ENCODE data around the gene UHRF1. TPM values are rescaled to one million over a fixed set of nuclear protein-coding genes. Genes with fewer than 3 reads are reported as not detected.
"Not testable (repeated sequence)": the region's sequence is repeated elsewhere in the genome, so short reads cannot be mapped to it uniquely, and the experiment has no call there.

UHRF1 gene
- 2.3 TPM for total RNA-seq
- long read RNA-seq, partial matches to known transcripts = 0 of 1 reads
- long read RNA-seq, other reads (novel, unspliced or antisense) = 1 of 1 reads

DNA sequence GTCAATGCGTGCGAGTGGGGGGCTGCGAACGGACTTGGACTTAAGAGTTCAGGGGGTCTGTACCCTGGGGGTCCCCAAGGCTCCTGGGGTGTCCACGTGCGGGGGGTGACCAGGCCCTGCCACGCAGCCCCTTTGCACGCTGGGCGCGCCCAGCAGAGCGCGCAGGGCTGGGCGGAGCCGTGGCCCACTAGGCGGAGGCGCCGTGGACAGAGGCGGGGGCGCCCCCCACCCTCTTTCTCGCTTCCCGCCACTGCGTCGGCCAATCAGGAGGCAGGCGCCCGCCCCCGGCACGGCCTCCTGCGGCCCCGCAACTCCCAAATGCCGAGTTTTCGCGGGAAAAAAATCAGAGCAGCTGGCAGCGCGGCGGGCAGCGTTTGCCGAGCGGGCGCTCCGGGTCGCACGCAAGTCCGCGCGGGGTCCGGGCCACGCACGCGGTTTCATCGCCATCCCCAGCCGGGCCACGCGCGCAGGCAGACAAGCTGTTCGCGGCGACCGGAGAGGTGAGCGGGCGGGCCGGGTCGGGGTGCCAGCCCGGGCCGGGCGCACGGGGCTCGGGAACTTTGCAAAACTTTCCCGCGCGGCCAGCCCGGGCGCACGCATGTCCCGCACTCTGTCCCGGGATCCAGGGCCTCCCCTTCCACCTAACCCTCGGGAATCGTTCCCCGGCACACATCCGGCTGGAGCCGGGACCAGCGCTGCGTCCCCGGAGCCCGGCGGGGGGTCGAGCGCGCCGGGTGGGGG is at the start of gene UHRF1:
TSS of gene UHRF1 (plus strand) at position 346 of the 741 bp plus-strand sequence. CDS start 1,385 bp downstream, outside the sequence.
- DNase-seq (ENCODE audit: missing footprints) (no peak), ATAC-seq (no peak)
- intact Hi-C loops (cut with DNase I) = no loop called here

DNA sequence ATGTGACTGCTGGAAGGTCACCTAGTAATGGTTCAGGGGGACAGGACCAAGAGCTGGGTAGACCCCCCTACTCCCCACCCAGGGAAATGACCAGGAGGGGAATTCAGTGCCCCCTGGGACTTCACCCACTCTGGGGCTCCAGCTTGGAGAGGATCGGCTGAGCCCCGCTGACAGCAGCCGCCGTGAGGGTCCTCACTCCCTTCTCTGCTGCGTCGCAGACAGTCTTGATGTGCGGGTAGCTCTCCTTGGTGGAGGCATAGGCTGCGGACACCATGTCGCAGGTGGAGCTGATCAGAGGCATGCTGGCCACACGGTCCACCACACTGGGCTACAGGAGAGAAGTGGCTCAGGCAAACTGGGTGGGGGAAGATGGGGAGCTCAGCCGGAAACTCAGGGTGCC is 49.6 kb upstream of the UHRF1 start:
- no peak for DNase-seq (ENCODE audit: missing footprints)
- intact Hi-C loops (cut with DNase I) = no loop called here
- no peak for ATAC-seq

DNA sequence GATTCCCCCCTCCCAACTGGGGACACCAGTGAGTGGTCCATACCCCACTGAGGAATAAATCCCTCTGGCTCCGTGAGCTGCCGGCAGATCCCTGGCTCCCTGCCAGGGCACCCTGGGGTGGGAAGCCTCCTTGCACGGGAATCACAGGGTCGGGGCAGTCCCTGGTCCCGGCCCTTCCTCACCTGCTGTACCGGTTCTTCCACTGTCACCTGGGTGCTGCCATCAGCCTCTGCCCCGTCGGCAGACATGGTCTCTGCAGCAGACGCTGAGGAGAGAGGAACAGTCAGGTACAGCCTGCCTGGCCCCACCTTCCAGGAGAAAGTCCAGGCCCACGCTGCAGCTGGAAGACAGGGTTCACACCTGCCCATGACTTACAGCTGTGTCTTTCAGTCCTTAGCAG is 48.2 kb upstream of the UHRF1 start:
- DNase-seq (ENCODE audit: missing footprints) (no peak), ATAC-seq (no peak)
- intact Hi-C loops (cut with DNase I) = no loop called here

DNA sequence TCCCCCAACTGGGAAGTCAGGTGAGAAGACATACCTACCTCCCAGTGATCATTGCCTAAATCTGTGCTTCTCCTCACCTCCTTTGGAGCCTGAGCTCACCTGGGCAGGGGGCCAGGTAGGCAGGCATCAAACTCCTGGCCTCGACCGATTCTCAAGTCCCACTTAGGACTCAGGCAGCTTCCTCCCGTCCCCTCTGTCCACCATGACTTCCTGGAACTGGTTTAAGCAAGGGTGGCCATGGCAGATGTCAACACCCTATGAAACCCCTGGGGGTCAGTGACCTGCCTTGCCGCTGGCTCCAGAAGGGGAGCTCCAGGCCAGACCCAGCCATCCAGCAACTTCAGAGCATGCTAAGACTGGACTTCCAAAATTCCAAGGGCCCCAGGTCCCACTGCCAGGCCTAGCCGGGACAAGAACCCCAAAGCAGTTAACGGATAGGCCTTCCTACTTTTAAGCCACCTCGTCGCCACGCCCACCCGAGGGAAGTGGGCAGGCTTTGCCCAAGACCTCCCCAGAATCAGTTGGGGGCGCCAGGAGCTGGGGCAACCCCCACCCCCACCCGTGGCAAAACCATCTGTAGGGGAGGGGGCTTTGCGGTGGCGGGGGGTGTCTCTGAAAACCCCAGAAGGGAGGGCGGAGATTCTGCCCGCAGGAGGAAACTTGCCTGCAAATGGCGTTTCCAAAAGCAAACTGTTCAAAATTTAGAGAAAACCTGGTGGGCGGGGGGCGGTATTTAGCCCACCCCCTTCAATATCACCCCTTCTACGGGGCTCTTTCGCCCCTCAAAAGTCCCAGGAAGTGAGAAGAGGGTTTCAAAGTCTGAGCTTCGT is 42.5 kb upstream of the UHRF1 start:
- intact Hi-C loops (cut with DNase I) = loop anchor here (5.0 kb wide), 1 partner anchor 100 kb away; the partner anchor contains the start of gene KDM4B
- ATAC-seq (peak; percentile 21), DNase-seq (ENCODE audit: missing footprints) (peak; percentile 83)

DNA sequence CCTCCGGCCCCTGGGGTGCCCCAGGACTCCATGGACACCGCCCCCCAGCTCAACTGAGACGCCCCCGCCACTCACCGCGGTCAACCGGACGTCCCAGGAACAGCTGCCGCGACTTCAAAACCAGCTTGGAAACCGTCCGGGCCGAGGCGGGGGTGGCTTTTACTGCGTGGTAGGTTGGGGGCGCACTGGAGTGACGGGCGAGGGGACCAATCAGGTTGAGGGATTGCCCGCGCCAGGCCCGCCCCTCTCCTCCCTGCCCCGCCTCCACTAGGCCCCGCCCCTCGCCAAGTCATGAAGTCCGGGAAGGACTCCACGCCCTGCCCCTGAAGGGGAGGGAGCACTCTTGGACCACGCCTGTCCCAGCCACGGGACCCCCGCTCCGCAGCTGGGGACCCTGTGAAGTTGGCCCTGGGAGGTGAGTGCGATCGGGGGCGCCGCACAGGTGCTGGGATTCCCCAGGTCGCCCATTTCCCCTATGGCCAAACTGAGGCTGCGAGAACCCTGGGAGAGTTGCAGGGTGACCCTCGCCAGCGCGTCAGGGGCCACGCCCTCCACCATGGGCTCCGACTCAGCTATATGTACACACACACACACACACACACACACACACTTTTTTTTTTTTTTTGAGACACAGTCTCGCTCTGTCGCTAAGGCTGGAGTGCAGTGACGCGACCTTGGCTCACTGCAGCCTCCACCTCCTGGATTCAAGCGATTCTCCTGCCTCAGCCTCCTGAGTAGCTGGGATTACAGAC is 41.6 kb upstream of the UHRF1 start, which contains the start of gene PLIN3:
TSS of gene PLIN3 (minus strand) at position 134 of the 752 bp plus-strand sequence. CDS start 6,273 bp downstream, outside the sequence.
- intact Hi-C loops (cut with DNase I) = loop anchor here (5.0 kb wide), 1 partner anchor 100 kb away; the partner anchor contains the start of gene KDM4B
- peak; percentile 99 for DNase-seq (ENCODE audit: missing footprints)

DNA sequence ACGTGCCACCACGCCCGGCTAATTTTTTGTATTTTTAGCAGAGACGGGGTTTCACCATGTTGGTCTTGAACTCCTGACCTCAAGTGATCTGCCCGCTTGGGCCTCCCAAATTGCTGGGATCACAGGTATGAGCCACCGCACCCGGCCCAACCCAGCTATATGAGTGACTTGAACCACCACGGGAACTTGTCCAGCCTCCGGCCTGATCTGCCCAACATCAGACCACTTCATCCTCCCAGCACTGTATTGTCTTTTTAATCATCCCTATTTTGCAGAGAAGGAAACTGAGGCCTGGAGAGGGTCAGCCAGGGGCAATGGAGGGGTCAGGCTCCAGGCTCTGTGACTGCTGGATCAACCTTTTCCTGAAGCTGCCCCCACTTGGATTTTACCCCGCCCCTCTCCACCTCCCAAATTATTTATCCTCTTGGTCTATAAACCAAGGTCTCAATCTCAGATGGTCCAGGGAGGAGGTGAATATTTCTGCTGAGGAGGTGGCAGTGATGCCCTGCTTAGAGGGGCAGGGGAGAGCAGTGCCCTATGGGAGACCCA is 40.9 kb upstream of the UHRF1 start:
- intact Hi-C loops (cut with DNase I) = loop anchor here (5.0 kb wide), 1 partner anchor 99 kb away; the partner anchor contains the start of gene KDM4B
- no peak for ATAC-seq
- no peak for DNase-seq (ENCODE audit: missing footprints)

More for the DNA sequence above, 41.6 kb upstream of the UHRF1 start, which contains the start of gene PLIN3:
- ATAC-seq = peak; percentile 98

DNA sequence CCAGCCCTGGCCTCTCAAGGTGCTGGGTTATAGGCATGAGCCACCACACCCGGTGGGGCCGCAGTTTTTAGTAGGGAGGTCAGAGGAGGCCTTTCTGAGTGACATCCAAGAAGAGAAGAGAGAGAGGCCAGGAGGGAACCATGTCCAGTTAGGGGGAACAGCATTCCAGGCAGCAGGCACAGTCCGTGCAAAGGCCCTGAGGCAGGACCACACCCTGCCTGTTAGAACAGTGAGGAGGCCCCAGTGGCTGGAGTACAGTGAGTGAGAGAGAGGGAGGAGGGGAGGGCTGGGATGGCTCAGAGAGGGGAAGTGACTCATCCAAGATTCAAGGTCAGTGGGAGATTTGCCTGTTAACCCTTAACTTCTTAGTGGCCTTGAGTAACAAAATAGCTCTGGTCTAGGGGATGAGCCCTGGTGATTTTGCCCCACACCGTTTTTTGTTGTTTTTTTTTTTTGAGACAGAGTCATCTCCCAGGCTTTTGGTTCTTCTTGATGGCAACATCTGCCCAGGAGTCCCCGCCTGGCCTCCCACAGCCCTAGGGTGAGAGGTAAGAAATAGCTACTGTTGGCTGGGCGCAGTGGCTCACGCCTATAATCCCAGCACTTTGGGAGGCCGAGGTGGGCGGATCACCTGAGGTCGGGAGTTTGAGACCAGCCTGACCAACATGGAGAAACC is 39.1 kb upstream of the UHRF1 start:
- no peak for DNase-seq (ENCODE audit: missing footprints)
- intact Hi-C loops (cut with DNase I) = no loop called here

DNA sequence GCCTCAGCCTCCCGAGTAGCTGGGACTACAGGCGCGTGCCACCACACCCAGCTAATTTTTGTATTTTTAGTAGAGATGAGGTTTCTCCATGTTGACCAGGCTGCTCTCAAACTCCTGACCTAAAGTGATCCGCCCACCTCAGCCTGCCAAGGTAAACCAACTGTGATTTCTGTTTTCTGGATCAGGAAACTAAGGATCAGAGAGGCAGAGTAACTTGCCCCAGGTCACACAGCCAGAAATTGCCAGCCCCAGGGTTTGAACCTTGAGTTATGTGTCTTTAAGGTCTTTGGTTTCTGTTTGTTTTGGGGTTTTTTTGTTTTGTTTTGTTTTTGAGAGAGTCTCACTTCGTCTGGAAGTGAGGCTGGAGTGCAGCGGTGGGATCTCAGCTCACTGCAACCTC is 37.6 kb upstream of the UHRF1 start:
- DNase-seq (ENCODE audit: missing footprints) (no peak), ATAC-seq (no peak)
- intact Hi-C loops (cut with DNase I) = loop anchor here (1.0 kb wide), 2 partner anchors 40 to 160 kb away; no protein-coding TSS in a partner anchor

More for the DNA sequence above, 39.1 kb upstream of the UHRF1 start:
- ATAC-seq = no peak

DNA sequence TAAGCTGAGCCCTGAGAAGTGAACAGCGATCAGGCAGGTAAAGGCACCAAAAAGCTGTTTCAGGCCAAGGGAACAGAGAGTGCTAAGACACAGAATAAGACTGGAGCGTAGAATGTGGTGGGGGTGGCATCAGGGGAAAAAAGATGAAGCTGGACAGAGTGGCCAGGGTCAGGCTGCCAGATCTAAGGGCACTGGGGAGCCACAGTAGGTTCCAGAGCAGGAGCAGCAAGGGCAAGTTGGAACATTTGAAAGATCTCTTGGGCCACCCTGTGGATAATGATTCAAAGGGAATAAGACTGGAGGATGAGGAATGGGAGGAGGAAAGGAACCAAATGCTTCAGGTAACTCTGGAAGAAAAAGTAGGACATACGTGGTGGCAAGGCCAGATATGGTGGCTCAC is 35.4 kb upstream of the UHRF1 start:
- DNase-seq (ENCODE audit: missing footprints) = no peak
- ATAC-seq = no peak
- intact Hi-C loops (cut with DNase I) = no loop called here

DNA sequence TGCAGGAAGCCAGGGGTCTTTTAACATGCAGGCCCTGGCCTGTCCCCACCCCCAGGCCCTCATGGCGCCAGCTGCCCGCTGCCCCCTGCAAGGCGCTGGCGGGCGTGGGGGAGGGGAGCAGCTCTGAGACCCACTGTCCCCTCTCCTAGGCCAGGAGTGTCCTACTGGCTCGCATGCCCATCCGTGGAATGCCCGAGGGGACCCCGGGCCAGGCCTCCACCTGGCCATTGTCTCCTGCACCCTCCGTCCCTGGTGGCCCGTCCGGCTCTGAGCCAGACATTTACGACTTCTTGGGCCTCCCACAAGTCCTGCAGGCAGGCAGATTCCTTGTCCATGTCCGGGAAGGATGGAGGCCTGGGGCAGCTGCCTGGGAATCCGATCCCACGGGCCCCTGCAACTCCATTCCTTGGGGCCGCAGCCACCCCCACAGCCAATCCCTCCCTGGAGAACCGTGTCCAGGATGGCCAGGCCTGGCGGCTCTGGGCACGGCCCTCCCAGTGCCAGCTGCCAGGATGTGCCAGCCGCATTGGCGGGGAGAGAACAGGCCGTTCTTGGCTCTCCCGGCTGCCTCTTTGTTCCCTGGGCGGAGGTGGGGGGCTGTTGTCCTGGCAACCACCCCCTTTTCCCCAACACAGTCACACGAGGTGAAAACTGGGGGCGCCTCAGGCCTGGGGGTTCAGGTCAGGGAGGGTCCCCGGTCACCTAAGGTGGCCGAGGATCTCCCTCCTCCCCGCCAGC is 31.4 kb upstream of the UHRF1 start:
- DNase-seq (ENCODE audit: missing footprints) (no peak), ATAC-seq (peak; percentile 92)
- intact Hi-C loops (cut with DNase I) = no loop called here

DNA sequence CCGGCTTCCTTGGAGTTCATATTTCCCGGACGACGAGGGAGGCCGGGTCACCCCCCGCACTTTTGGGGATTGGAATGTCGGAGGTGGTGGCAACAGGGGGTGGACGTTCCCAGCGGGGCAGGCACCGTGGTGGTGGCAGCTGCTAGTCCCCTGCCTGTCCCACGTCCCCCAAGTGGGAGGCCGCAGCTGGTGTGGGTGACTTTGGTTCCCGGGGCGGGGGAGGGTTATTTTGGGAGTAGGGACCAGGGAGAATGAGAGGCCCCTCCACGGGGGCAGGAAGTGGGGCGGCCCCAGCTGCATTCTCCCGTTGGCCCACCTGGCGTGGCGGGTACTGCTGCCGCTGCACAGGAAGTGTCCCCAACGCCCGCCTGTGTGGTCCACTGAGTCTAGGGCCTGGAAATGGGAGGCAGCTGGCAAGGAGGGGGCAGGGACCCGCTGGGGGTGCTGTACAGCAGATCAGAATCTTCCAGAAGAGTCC is 30.8 kb upstream of the UHRF1 start:
- intact Hi-C loops (cut with DNase I) = no loop called here
- ATAC-seq (peak; percentile 91), DNase-seq (ENCODE audit: missing footprints) (peak; percentile 72)

DNA sequence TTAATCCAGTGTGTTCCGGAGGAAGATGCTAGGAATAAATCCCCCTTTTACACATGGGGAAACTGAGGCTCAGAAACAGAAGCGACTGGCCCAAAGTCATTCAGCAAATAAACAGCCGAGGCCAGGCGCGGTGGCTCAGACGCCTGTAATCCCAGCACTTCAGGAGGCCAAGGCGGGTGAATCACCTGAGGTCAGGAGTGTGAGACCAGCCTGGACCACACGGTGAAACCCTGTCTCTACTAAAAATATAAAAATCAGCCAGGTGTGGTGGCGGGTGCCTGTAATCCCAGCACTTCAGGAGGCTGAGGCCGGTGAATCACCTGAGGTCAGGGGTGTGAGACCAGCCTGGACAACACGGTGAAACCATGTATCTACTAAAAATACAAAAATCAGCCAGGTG is 30.3 kb upstream of the UHRF1 start:
- intact Hi-C loops (cut with DNase I) = no loop called here
- ATAC-seq = no peak
- no peak for DNase-seq (ENCODE audit: missing footprints)

DNA sequence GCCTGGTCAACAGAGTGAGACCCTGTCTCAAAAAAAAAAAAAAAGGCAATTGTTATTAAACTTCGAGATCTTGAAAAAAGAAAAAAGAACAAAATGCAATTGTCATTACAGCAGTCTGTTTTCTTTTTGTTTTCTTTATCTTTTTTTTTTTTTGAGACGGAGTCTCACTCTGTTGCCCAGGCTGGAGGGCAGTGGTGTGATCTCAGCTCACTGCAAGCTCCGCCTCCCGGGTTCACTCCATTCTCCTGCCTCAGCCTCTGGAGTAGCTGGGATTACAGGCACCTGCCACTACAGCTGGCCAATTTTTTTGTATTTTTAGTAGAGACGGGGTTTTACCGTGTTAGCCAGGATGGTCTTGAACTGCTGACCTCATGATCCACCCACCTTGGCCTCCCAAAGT is 26.4 kb upstream of the UHRF1 start:
- ATAC-seq; DNase-seq (ENCODE audit: missing footprints); intact Hi-C loops (cut with DNase I): not testable (repeated sequence)

DNA sequence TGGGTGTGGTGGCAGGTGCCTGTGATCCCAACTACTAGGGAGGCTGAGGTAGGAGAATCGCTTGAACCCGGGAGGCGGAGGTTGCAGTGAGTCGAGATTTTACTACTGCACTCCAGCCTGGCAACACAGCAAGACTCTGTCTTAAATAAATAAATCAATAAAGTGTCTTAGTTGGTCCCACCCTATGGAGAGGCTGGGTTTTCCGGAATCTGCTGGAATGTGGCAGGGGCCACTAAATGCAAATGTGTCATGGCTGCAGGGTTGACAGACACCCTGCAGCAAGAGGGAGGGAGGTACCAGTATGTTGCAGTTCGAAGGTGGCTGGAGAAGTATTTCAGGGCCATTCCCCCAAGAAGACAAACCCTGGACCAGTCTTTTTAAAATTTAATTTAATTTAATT is 24.3 kb upstream of the UHRF1 start:
- ATAC-seq; intact Hi-C loops (cut with DNase I): not testable (repeated sequence)

DNA sequence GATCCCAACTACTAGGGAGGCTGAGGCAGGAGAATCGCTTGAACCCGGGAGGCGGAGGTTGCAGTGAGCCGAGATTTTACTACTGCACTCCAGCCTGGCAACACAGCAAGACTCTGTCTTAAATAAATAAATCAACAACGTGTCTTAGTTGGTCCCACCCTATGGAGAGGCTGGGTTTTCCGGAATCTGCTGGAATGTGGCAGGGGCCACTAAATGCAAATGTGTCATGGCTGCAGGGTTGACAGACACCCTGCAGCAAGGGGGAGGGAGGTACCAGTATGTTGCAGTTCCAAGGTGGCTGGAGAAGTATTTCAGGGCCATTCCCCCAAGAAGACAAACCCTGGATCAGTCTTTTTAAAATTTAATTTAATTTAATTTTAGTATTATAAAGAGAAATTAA is 21.5 kb upstream of the UHRF1 start:
- ATAC-seq; DNase-seq (ENCODE audit: missing footprints); intact Hi-C loops (cut with DNase I): not testable (repeated sequence)

More for the DNA sequence above, 24.3 kb upstream of the UHRF1 start:
- not testable (repeated sequence) for DNase-seq (ENCODE audit: missing footprints)

DNA sequence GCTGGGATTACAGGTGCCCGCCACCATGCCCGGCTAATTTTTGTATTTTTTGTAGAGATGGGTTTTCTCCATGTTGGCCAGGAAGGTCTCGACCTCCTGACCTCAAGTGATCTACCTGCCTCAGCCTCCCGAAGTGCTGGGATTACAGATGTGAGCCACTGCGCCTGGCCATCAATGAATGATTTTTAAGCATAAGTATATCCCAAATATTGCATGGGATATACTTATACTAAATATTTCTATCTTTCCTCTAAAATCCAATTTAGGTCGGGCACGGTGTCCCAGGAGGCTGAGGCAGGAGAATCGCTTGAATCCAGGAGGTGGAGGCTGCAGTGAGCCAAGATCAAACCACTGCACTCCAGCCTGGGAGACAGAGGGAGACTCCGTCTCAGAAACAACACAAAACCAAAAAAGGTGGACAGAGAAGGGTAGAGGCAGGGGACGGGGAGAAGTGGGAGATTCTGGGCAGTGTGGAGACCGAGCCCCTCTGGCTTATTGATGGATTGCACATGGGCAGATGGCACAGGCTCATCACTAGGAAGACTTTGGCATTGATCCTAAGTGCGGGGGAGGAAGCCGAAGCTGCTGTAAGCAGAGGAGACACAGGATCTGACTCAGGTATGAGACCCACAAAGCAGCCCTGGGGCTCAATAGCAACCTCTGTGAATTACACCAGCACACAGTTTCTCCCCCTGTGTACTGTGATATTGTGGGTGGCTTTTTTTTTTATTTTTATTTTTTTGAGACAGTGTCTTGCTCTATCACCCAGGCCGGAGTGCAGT is 20.1 kb upstream of the UHRF1 start:
- no peak for DNase-seq (ENCODE audit: missing footprints)
- intact Hi-C loops (cut with DNase I) = no loop called here
- ATAC-seq = no peak
